DND-41 (cell line): Measurements from ENCODE around the gene RUFY2.

ENCODE experiments used
- ATAC-seq: fragments of 200-7000 bp; cut with Tn5 transposase; 3 replicates; pipeline ENCODE4 v1.9.1; 2021; ENCODE audit warnings: low read depth; ENCODE audit not compliant: insufficient read depth
- DNase-seq: peaks from one replicate; pipeline ENCODE4 v3.0.0-alpha.2; 2020
- H2AFZ ChIP-seq: 2 replicates; pipeline ENCODE4 v1.6.0; 2012; ENCODE audit warnings: low read depth, low read length
- H3K27ac ChIP-seq: 2 replicates; pipeline ENCODE4 v1.5.1; 2012; ENCODE audit warnings: low read length, inconsistent platforms
- H3K27me3 ChIP-seq: fragments of 200-600 bp; sonication (generic); 2 replicates; pipeline ENCODE4 v1.6.0; 2012; ENCODE audit warnings: low read length, mild to moderate bottlenecking, inconsistent platforms; ENCODE audit not compliant: insufficient read depth, poor library complexity
- H3K36me3 ChIP-seq: 2 replicates; pipeline ENCODE4 v1.5.1; 2012; ENCODE audit warnings: low read length, inconsistent platforms; ENCODE audit not compliant: insufficient read depth
- H3K4me1 ChIP-seq: 2 replicates; pipeline ENCODE4 v1.5.1; 2012; ENCODE audit warnings: mild to moderate bottlenecking, low read length; ENCODE audit not compliant: insufficient read depth
- H3K4me2 ChIP-seq: 2 replicates; pipeline ENCODE4 v1.6.0; 2012; ENCODE audit warnings: mild to moderate bottlenecking, moderate library complexity, low read length, inconsistent platforms; ENCODE audit not compliant: insufficient read depth
- H3K4me3 ChIP-seq, 2 experiments: fragments of 200-600 bp in 1 of 2; shearing (Covaris generic) in 1 of 2; 2 replicates each; pipeline ENCODE4 v1.5.1; 2012 to 2016; ENCODE audit warnings: inconsistent platforms in 2 of 2, low read length in 2 of 2, mild to moderate bottlenecking in 2 of 2, low read depth in 1 of 2, moderate library complexity in 1 of 2
- H3K79me2 ChIP-seq: 2 replicates; pipeline ENCODE4 v1.6.0; 2012; ENCODE audit warnings: low read length, inconsistent platforms; ENCODE audit not compliant: insufficient read depth
- H3K9ac ChIP-seq: 2 replicates; pipeline ENCODE4 v1.6.0; 2012; ENCODE audit warnings: low read depth, mild to moderate bottlenecking, inconsistent platforms, low read length, moderate library complexity
- H3K9me3 ChIP-seq: 2 replicates; pipeline ENCODE4 v1.5.1; 2012; ENCODE audit warnings: low read length, moderate library complexity, mild to moderate bottlenecking, inconsistent platforms; ENCODE audit not compliant: insufficient read depth, severe bottlenecking
- H4K20me1 ChIP-seq: 2 replicates; pipeline ENCODE4 v1.6.0; 2012; ENCODE audit warnings: low read length; ENCODE audit not compliant: insufficient read depth
- CTCF ChIP-seq: IDR thresholded peaks from 2 replicates; pipeline ENCODE4 v1.5.1; 2012; ENCODE audit warnings: borderline replicate concordance, low read length, moderate library complexity, mild to moderate bottlenecking; ENCODE audit not compliant: poor library complexity, severe bottlenecking; ENCODE audit errors: extremely low read depth
- EZH2 ChIP-seq: IDR thresholded peaks from 3 replicates; pipeline ENCODE4 v1.6.1; 2012; ENCODE audit warnings: borderline replicate concordance, low read depth, mild to moderate bottlenecking, moderate library complexity, low read length, inconsistent platforms; ENCODE audit not compliant: severe bottlenecking

Gene RUFY2

GRCh38 chr10:68353537-68353936 lies 53.5 kb downstream of the RUFY2 start:
- H3K27me3 ChIP-seq, result no peaks in the 10 kb centered on the region
- H3K4me1 ChIP-seq, result no peaks in the 10 kb centered on the region
- H3K36me3 ChIP-seq, result peaks cover 47% of the 10 kb centered on the region
- DNase-seq (no peak), ATAC-seq (no peak)
- no peak overlapping the region for H3K9ac ChIP-seq
- H3K4me2 ChIP-seq, result no peak overlapping the region
- H3K27ac ChIP-seq, result no peak overlapping the region
- TF ChIP-seq CTCF (no peak), EZH2 (no peak)
- no peaks in the 10 kb centered on the region for H4K20me1 ChIP-seq
- H3K9me3 ChIP-seq, result no peaks in the 10 kb centered on the region
- no peaks in the 10 kb centered on the region for H3K79me2 ChIP-seq
- H2AFZ ChIP-seq, result no peak overlapping the region
- no peak overlapping the region for H3K4me3 ChIP-seq

GRCh38 chr10:68348265-68348741 lies 58.8 kb downstream of the RUFY2 start:
- Histone ChIP-seq H3K27me3 (no peaks in the 10 kb centered on the region), H3K27ac (no peak overlapping the region), H3K79me2 (peaks cover 9% of the 10 kb centered on the region; the same call in 1 of the 2 replicates), H3K36me3 (peaks cover 42% of the 10 kb centered on the region), H3K9ac (no peak overlapping the region), H3K4me2 (no peak overlapping the region), H4K20me1 (peaks cover 3% of the 10 kb centered on the region; the same call in 1 of the 2 replicates), H3K9me3 (no peaks in the 10 kb centered on the region), H3K4me1 (no peaks in the 10 kb centered on the region), H3K4me3 (no peak overlapping the region), H2AFZ (no peak overlapping the region)
- ATAC-seq (peak; percentile 71), DNase-seq (peak; percentile 65)
- TF ChIP-seq EZH2, result no peak
- TF ChIP-seq CTCF, result peak; percentile 90

- H3K36me3 ChIP-seq, result peaks cover 45% of the 10 kb centered on the region
- H3K79me2 ChIP-seq, result peaks cover 24% of the 10 kb centered on the region
- TF ChIP-seq CTCF (no peak), EZH2 (no peak)
- no peak overlapping the region for H3K9ac ChIP-seq
- H4K20me1 ChIP-seq, result peaks cover 13% of the 10 kb centered on the region; the same call in 1 of the 2 replicates
- no peak overlapping the region for H3K27ac ChIP-seq
- DNase-seq (no peak), ATAC-seq (no peak; the same call in 2 of the 3 replicates)
- H3K4me2 ChIP-seq, result no peak overlapping the region
- H3K4me1 ChIP-seq, result no peaks in the 10 kb centered on the region
- H2AFZ ChIP-seq, result no peak overlapping the region
- no peak overlapping the region for H3K4me3 ChIP-seq
- H3K9me3 ChIP-seq, result no peaks in the 10 kb centered on the region
- H3K27me3 ChIP-seq, result no peaks in the 10 kb centered on the region
Measured at GRCh38 chr10:68346774-68347173, 60.3 kb downstream of the RUFY2 start.
